ENCODE results near the gene U2AF1L4.
A peak's percentile ranks its signal among the peaks of the same experiment; 100 is the strongest.

U2AF1L4 gene

DNA sequence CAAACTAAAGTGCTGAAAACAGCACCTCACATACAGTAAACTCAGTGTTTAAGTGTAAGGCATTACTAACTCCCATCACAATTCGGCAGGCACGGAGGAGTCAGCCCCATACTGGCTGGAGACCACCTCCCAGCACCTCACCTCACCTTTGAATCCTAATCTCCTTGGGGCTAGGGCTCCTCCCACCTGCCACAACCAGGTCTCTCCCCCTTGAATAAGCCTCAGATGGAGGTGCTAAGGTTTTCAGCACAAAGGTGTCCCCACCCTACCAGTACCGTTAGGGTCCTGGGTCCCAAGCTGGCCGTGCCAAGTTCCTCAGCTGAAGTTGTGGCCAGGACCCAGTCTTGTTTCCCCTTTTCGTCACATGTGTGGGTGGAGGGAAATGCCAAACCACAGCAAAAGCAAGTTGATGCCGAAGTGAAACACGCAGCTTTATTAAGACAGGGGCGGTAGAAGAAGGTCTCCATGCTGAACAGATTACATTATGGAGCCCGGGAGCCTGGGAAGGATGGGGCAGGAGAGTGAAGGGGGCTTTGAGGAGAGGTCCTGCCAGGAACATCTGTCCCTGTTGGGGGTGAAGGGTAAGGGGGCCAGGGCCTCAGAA, 3.0 kb downstream of the U2AF1L4 start, which contains the start of gene IGFLR1:
TSS of gene IGFLR1 (minus strand) at position 332 of the 604 bp plus-strand sequence. CDS start 1,272 bp downstream, outside the sequence.
- peak; percentile 59 to 79 (median 65) for DNase-seq (ENCODE audit: low read depth in 2 of 3, low spot score in 1 of 3)

DNA sequence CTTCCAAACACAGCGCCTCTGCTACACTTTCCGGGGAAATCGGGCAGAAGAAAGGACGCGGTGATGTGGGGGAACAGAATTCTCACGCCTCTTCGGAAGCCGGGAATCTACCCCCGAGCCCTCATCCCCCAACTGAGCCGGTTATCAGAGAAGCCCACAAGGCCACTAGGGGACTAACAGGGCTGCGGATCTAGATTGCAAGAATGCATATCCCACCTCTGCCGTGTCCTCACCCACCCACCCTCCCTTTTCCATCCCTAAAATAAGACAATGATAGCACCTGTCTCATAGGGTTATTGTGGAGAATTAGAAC, 4.1 kb downstream of the U2AF1L4 start:
- no peak for DNase-seq (ENCODE audit: low read depth in 2 of 3, low spot score in 1 of 3)

DNA sequence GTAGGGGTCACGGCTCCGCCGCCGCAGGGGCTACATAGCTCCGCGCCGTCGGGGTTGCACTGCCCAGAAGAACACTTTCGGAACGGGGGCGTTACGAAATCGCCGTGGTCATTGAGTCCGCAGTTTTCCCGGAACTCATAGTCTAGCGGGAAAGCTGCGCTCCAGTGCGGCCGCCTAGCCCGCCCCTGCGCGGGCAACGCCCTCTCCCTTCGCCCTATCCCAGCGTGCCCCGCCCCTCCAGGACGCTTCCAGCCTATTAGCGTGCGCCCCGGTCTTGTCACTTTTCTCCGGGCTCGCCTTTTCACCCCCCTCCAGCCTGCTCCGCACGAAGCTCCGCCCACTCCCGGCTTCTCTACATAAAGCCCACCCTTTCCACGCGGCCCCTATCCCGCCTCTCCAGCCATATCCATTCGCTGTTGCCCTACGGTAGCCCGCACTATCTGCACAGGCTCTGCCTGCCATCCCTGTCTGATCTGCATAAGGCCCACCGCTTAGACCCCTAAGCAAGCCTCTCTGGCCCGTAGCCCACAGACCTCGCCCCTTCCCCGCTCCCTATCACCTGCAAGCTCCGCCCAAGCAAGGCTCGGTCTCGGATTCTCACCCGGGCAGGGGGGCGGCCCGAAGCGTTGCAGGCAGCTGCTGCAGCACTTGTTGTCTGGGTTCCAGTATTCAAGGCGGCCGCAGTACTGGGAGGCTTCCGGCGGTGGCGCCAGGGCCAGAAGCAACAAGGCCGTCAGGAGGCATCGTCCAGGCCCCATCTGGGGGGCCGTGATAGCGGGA, 4.6 kb downstream of the U2AF1L4 start:
- DNase-seq (ENCODE audit: low read depth in 2 of 3, low spot score in 1 of 3): peak; percentile 92 to 94 (median 93)

DNA sequence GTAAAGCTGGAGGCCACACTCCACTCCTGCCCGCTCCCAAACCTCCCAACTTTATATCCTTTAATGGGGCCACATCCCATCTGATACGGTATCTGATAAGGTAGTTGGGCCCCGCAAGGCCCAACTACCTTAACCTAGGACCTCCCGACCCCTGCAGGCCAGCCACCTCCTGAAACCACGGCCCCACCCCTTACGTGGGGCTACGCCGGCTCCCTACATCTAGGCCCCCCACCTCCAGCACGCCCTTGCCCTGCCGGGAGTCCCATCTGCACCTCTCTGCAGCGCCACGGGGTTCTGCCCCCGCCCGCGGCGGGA, 5.2 kb downstream of the U2AF1L4 start:
- no peak for DNase-seq (ENCODE audit: low read depth in 2 of 3, low spot score in 1 of 3)

DNA sequence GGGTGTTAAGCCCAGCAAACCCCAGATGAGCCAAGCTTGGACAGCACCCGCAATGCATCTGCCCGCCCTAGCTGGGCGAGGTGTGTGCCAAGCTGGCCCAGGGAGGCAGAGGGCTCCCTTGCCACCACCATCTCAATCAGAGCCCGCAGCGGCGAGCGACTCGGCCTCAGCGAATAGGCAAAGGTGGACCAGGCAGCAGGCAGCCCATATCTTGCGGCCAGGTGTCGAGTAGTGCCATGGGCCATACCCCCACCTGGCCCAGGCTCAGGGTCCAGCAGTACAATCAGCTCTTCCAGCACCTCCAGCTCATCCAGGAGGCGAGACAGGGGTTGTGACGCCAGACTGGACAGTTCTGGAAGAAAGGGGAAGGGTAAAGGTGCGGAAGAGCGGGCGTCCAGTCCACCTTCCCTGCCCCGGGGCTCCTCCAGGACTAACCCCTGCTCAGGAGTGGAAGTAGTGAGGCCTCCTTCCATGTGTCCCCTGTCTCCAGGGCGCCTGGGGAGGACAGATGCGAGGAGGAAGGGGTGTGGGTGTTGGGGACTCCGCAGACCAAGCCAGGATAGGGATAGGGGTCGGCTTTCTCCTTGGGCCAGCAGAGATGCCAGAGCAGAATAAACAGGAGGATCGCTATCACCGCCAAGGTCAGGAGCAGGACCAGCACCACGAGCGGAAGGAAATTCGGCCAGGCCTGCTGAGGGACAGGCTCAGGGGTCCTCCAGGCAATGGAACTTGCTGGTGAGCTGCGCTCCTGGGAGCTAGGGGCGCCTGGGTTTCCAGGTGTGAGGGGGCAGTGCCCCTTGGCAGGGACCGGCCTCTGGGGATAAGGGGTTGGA, 5.7 kb downstream of the U2AF1L4 start:
- DNase-seq (ENCODE audit: low read depth in 2 of 3, low spot score in 1 of 3): no peak

DNA sequence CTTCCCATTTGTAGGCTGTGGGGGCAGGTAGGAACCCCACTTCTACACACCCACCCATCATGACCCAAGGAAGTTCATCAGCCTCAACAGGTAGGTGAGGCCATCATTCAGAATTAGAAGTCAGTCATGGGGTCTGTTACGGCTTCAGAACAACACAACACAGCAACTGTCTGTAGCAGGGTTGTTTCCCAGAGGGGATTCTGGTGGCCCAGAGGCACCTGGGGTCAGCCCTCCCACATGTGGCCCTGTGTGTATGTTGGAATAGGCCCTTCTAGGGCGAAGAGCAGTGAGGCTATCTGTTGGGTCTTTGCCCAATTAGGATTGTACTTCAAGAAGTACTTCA, 6.4 kb downstream of the U2AF1L4 start:
- no peak for DNase-seq (ENCODE audit: low read depth in 2 of 3, low spot score in 1 of 3)

DNA sequence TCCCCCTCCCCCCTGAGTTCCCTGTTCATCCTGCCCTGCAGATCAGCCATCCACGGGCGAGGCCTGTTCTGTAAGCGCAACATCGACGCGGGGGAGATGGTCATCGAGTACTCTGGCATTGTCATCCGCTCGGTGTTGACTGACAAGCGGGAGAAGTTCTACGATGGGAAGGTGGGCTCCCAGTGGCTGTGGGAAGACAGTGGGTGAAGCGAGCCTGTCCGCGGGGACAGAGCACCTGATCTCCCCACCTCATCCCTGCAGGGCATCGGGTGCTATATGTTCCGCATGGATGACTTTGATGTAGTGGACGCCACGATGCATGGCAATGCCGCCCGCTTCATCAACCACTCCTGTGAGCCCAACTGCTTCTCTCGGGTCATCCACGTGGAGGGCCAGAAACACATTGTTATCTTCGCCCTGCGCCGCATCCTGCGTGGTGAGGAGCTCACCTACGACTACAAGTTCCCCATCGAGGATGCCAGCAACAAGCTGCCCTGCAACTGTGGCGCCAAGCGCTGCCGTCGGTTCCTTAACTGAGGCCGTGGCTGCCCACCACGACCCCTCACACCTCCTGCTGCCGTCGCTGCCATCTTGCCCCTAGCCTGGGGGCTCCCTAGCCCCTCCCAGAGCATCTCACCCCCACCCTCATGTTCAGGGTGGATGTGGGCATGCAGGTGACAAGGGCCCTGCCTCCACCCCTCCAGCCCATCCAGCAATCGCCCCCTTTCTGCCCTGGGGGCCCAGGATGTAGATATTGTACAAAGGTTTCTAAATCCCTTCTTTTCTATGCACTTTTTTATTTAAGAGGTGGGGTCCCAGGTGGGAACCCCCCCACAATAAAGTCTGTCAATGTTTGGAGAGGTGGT, 7.0 kb downstream of the U2AF1L4 start:
- no peak for DNase-seq (ENCODE audit: low read depth in 2 of 3, low spot score in 1 of 3)

DNA sequence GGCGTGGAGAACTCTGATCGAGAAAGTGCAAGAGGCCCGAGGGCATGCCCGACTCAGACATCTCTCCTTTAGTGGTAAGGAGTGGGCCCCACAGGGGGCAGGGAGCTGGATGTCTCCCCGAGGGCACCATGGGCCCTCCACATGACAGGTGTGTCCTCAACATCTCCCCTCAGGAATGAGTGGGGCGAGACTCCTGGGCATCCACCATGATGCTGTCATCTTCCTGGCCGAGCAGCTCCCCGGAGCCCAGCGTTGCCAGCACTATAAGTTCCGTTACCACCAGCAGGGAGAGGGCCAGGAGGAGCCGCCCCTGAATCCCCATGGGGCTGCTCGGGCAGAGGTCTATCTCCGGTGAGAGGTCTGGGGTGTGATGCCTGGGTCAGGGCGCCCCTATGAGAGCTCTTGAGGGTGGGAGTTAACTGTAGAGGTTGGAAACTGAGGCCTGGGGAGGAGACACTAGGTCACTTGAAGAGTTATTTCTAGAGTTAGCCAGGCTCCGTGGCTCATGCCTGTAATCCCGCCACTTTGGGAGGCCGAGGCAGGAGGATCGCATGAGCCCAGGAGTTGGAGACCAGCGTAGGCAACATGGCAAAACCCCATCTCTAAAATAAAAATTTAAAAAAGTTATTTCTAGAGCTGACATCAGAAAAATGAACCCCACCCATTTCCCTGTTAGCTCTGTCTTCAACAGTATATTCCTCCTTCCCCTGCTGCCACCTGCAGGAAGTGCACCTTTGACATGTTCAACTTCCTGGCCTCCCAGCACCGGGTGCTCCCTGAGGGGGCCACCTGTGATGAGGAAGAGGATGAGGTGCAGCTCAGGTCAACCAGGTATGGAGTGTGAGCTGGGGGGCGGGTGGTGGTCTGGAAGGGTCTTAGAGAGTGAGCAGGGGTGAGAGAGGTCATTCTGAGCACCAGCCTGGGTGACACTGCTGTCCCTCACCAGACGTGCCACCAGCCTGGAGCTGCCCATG, 8.0 kb downstream of the U2AF1L4 start:
- DNase-seq (ENCODE audit: low read depth in 2 of 3, low spot score in 1 of 3): no peak

DNA sequence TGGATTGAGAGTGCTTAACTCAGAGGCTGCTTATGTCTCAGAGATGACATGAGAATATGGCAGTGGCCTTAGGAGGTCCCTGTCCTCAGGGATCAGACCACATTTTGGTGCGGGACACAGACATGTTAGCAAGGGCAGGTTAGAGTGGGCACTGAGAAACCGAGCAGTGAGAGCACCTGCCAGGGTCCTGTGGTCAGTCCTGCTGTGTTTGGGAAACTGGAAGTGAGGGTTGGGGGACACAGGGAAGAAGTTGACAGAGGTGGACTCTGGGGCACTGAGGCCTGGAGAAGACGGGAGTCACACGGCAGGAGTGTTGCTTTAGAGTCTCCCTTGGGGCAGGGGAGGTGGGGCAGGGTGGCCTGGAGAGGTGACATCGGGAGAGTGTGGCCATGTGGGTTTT, 10.3 kb downstream of the U2AF1L4 start:
- DNase-seq (ENCODE audit: low read depth in 2 of 3, low spot score in 1 of 3): no peak

DNA sequence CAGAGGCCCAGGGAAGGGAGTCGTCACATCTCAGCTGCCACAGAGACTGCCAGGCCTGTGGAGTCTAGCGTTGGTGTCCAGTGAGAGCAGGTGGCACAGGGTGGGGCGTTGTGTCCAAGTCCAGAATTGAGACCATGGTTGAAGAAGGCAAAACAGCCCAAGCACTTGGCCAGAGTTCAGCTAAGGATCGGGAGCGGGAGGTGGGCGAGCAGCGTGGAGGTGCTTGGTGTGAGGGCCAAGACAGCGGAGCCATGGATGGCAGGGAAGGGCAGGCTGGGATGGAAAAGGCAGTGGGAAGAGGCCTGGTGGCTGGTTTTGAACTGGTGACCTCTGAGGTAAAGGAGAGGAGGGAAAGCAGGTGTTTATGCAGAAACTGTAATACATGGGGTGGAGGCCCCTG, 10.9 kb downstream of the U2AF1L4 start:
- DNase-seq (ENCODE audit: low read depth in 2 of 3, low spot score in 1 of 3): no peak

DNA sequence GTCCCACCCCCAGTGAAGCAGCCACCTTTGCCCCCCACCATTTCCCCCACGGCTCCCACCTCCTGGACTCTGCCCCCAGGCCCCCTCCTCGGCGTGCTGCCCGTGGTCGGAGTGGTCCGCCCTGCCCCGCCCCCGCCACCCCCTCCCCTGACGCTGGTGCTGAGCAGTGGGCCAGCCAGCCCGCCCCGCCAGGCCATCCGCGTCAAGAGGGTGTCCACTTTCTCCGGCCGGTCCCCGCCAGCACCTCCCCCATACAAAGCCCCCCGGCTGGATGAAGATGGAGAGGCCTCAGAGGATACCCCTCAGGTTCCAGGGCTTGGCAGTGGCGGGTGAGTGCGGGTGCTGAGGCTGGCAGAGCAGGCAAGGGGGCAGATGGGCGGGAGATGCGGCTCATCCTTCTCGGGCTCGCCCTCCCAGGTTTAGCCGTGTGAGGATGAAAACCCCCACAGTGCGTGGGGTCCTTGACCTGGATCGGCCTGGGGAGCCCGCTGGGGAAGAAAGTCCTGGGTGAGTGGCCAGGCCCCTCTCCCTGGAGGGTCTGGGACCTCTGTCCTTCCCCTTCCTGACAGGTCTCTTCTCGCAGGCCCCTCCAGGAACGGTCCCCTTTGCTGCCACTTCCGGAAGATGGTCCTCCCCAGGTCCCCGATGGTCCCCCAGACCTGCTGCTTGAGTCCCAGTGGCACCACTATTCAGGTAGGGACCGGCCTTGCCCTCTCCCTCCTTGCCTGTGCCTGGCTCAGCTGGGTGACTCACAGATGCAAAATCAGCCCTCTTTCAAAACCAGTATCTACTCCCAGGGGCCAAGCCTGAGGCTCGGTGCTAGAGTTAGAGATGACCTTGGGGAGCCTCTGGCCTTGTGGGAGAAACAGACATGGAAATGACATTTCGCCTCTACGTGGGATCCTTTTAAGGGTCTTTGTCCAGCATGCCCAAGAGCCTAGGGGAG, 11.8 kb downstream of the U2AF1L4 start:
- DNase-seq (ENCODE audit: low read depth in 2 of 3, low spot score in 1 of 3): no peak

DNA sequence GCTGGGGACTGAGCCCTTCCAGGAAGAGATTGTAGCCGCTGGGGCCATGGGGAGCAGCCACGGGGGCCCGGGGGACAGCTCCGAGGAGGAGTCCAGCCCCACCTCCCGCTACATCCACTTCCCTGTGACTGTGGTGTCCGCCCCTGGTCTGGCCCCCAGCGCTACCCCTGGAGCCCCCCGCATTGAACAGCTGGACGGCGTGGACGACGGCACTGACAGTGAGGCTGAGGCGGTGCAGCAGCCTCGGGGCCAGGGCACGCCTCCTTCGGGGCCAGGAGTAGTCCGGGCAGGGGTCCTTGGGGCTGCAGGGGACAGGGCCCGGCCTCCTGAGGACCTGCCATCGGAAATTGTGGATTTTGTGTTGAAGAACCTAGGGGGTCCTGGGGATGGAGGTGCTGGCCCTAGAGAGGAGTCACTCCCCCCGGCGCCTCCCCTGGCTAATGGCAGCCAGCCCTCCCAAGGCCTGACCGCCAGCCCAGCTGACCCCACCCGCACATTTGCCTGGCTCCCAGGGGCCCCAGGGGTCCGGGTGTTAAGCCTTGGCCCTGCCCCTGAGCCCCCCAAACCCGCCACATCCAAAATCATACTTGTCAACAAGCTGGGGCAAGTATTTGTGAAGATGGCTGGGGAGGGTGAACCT, 12.6 kb downstream of the U2AF1L4 start:
- DNase-seq (ENCODE audit: low read depth in 2 of 3, low spot score in 1 of 3): no peak

DNA sequence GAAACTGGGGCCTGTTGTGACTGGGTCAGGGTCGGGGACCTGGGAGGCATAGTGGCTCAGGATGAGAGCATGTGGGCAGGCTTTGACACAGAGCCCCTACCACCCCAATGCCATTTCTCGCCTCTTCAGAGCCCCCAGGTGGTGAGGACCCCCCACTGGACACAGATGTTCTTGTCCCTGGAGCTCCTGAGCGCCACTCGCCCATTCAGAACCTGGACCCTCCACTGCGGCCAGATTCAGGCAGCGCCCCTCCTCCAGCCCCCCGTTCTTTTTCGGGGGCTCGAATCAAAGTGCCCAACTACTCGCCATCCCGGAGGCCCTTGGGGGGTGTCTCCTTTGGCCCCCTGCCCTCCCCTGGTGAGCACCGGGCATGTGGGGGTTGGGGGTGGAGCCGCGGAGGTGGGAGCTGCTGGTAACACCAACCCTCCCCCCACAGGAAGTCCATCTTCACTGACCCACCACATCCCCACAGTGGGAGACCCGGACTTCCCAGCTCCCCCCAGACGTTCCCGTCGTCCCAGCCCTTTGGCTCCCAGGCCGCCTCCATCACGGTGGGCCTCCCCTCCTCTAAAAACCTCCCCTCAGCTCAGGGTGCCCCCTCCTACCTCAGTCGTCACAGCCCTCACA, 13.3 kb downstream of the U2AF1L4 start:
- no peak for DNase-seq (ENCODE audit: low read depth in 2 of 3, low spot score in 1 of 3)

DNA sequence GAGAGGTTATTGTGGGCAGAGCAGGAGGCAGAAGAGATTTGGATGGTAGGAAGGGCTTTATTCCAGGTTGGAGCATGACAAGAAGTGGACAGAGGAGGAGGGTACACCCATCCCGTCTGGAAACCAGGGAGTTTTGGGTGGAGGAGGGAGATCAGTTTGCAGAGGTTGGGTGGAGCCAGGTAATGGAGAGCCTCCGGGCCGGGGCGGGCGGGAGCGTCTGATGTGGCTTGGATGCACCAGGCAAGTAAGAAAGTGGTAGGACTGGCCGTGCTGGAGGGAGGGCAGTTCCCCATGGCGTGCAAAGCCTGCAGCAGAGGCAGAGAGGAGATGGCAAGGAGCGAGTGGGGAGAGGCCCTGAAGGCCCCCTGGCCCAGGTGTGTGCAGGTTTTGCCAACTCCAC, 13.9 kb downstream of the U2AF1L4 start:
- no peak for DNase-seq (ENCODE audit: low read depth in 2 of 3, low spot score in 1 of 3)

DNA sequence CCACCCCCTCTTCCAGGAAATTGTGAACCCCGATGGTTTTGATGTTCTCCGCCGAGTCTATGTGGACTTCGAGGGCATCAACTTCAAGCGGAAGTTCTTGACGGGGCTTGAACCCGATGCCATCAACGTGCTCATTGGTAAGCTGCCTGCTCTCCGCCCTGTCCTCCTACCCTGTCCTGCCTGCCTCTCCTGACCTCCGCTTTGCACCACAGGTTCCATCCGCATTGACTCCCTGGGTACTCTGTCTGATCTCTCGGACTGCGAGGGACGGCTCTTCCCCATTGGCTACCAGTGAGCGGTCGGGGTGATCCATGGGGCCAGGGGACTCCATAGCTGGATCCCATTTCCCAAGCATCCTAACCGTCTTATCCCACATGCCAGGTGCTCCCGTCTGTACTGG, 14.9 kb downstream of the U2AF1L4 start:
- no peak for DNase-seq (ENCODE audit: low read depth in 2 of 3, low spot score in 1 of 3)

DNA sequence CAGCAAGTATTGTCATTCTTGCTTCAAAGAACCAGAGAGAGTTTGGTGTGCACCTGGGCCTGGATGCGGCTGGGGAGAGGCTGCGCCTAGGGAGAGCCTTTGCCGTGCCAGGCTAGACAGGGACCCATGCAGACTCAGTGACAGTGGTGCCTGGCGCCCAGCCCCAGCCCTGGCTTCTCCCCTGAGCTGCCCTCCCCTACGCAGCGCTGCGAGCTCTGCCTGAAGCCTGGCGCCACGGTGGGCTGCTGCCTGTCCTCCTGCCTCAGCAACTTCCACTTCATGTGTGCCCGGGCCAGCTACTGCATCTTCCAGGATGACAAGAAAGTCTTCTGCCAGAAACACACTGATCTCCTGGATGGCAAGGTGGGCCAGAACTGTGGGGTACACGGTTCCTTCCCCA, 15.5 kb downstream of the U2AF1L4 start:
- no peak for DNase-seq (ENCODE audit: low read depth in 2 of 3, low spot score in 1 of 3)

DNA sequence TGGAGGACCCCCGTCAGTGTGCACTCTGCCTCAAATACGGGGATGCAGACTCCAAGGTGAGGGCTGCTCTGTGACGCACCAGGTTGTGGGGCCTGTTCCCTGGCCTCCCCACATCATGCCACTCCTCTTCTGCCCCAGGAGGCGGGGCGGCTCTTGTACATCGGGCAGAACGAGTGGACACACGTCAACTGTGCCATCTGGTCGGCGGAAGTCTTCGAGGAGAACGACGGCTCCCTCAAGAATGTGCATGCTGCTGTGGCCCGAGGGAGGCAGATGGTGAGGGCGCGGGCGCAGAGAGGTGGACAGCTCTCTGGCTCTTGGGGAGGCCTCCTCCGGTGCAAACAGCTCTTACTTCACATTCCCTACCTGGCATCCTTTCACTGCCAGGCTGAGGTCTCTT, 16.2 kb downstream of the U2AF1L4 start:
- no peak for DNase-seq (ENCODE audit: low read depth in 2 of 3, low spot score in 1 of 3)

Data from stimulated activated CD4-positive, alpha-beta T cell treated with anti-CD3 and anti-CD28 coated beads, Interleukin-12 subunit alpha, Interleukin-12 subunit beta, amount 100 ng/mL, for 48 hours (primary cell).